Measurements from ENCODE around the gene GREM1.

DNA sequence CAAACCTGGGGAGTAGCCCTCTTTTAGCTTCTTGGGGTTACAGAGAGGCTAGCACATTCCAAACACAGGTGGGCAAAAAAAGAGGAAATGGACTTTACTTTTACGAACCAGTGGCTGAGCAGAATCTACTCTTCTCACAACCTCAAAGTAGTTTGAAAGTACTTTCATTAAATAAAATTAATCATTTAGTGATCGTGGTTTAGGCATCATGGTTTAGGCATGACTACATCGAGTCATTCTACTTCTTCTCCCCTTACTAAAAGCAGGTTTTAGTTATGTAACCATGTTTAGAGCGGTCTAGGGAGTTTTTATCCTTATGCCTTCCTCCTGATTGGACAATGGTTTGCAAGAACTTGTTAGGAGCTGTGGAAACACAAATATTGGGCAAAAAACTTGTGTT, 2.5 kb upstream of the GREM1 start:
- TF ChIP-seq FOXJ3 (CRISPR knock-in tag; IDR thresholded peaks at IDR 0.05), result no peak
- TF ChIP-seq, protein P1, sequence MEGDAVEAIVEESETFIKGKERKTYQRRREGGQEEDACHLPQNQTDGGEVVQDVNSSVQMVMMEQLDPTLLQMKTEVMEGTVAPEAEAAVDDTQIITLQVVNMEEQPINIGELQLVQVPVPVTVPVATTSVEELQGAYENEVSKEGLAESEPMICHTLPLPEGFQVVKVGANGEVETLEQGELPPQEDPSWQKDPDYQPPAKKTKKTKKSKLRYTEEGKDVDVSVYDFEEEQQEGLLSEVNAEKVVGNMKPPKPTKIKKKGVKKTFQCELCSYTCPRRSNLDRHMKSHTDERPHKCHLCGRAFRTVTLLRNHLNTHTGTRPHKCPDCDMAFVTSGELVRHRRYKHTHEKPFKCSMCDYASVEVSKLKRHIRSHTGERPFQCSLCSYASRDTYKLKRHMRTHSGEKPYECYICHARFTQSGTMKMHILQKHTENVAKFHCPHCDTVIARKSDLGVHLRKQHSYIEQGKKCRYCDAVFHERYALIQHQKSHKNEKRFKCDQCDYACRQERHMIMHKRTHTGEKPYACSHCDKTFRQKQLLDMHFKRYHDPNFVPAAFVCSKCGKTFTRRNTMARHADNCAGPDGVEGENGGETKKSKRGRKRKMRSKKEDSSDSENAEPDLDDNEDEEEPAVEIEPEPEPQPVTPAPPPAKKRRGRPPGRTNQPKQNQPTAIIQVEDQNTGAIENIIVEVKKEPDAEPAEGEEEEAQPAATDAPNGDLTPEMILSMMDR (IDR thresholded peaks at IDR 0.05), result no peak
- TF ChIP-seq, protein P2, sequence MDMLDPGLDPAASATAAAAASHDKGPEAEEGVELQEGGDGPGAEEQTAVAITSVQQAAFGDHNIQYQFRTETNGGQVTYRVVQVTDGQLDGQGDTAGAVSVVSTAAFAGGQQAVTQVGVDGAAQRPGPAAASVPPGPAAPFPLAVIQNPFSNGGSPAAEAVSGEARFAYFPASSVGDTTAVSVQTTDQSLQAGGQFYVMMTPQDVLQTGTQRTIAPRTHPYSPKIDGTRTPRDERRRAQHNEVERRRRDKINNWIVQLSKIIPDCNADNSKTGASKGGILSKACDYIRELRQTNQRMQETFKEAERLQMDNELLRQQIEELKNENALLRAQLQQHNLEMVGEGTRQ (IDR thresholded peaks at IDR 0.05; ENCODE audit: borderline replicate concordance, low read depth, low read length), result no peak
- no peak for TF ChIP-seq GATA2 (CRISPR knock-in tag; IDR thresholded peaks at IDR 0.05)
- TF ChIP-seq GABPA (IDR thresholded peaks at IDR 0.05; ENCODE audit: low read depth), result no peak
- no peak for TF ChIP-seq TAF1 (IDR thresholded peaks at IDR 0.05; ENCODE audit: borderline replicate concordance, low read depth, low read length)
- no peak for TF ChIP-seq JUND (IDR thresholded peaks at IDR 0.05)
- no peak for TF ChIP-seq TEAD4 (IDR thresholded peaks at IDR 0.05; ENCODE audit: borderline replicate concordance, insufficient read depth)
- TF ChIP-seq, protein P3, sequence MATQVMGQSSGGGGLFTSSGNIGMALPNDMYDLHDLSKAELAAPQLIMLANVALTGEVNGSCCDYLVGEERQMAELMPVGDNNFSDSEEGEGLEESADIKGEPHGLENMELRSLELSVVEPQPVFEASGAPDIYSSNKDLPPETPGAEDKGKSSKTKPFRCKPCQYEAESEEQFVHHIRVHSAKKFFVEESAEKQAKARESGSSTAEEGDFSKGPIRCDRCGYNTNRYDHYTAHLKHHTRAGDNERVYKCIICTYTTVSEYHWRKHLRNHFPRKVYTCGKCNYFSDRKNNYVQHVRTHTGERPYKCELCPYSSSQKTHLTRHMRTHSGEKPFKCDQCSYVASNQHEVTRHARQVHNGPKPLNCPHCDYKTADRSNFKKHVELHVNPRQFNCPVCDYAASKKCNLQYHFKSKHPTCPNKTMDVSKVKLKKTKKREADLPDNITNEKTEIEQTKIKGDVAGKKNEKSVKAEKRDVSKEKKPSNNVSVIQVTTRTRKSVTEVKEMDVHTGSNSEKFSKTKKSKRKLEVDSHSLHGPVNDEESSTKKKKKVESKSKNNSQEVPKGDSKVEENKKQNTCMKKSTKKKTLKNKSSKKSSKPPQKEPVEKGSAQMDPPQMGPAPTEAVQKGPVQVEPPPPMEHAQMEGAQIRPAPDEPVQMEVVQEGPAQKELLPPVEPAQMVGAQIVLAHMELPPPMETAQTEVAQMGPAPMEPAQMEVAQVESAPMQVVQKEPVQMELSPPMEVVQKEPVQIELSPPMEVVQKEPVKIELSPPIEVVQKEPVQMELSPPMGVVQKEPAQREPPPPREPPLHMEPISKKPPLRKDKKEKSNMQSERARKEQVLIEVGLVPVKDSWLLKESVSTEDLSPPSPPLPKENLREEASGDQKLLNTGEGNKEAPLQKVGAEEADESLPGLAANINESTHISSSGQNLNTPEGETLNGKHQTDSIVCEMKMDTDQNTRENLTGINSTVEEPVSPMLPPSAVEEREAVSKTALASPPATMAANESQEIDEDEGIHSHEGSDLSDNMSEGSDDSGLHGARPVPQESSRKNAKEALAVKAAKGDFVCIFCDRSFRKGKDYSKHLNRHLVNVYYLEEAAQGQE (IDR thresholded peaks at IDR 0.05; ENCODE audit: low read depth, low read length), result no peak
- TF ChIP-seq RAD21 (IDR thresholded peaks at IDR 0.05; ENCODE audit: low read length), result no peak
- TF ChIP-seq YY1 (IDR thresholded peaks at IDR 0.05; ENCODE audit: low read depth), result no peak
- no peak for TF ChIP-seq EZH2phosphoT487 (IDR thresholded peaks at IDR 0.05; ENCODE audit: borderline replicate concordance, low read depth)
- TF ChIP-seq, protein P4, sequence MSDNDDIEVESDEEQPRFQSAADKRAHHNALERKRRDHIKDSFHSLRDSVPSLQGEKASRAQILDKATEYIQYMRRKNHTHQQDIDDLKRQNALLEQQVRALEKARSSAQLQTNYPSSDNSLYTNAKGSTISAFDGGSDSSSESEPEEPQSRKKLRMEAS (IDR thresholded peaks at IDR 0.05; ENCODE audit: low read depth), result no peak

All from SK-N-SH (cell line).